ENCODE results near the gene SPP1.

SPP1 gene

DNA sequence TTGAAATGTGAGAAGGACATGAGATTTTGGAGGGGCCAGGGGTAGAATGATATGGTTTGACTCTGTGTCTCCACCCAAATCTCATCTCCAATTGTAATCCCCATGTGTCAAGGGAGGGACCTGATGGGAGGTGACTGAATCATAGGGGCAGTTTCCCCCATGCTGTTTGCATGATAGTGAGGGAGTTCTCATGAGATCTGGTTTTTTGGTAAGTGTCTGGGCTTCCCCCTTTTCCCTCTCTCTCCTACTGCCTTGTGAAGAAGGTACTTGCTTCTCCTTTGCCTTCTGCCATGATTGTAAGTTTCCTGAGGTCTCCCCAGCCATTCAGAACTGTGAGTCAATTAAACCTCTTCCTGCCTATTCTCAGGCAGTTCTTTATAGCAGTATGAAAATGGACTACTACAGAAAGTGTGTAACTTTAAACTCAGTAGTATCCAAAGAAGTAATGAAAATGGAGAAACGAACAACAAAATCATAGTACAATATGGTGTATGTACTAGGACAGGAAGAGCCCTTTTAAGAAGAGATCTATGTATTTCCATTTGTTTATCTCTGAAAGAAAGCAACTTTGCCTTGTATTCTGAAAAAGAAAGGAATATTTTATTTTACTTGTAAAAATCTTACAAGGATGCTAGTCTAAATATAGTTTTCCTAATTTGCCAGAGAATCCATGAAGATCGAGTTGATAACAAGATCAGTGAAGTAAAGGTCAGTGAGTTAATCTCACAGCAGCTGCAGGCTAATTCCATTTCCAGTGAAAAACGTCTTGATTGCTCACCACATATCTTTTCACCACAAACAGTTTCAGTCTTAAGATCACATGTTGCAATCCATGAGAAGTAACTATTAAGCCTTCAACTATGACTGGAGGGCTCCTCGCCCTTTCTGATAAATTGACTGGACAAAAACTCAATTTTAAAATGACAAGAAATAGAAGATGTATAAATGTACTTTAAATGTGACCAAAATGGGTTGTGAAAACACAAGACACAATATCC is 52.4 kb downstream of the SPP1 start:
- no peak for DNase-seq

DNA sequence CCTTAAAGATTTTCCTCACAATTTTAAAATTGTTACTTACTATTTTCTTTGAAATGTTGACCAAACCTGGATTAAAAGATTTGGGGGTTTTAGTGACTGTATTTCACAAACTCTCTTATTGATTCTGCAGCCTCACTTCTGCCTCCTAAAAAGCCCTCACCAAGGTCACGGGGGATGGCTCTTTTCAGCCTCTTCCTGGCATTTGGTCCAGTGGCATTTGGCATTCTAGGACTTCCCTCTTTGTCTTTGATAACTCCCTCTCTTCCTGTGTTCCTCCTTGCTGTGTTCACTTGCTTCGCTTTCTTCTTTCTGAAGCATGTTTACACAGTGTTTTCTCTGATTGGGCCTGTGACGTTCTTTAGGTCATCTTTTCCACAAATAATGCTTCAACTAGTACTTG is 53.4 kb downstream of the SPP1 start:
- no peak for DNase-seq

DNA sequence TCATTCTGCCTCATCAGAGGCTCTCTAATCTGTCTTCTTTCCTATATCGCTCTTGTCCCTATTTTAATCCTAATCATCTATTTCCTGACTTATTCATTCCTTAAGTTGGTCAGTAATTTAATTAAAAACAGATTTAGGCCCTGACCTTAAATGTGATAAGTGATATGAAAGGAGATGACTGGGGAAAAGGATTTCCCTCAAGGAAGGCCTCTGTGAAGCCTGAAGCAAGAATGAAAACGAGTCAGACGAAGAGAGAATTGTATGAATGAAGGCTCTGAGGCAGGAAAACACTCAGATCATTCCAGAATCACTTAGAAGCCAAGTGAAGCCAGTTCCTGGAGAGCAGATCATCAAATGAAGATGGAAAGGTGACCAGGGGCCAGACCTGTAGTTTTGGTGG is 54.0 kb downstream of the SPP1 start:
- no peak for DNase-seq

- DNase-seq, result no peak
Observed at GRCh38 chr4:88030565-88031310, 55.2 kb downstream of the SPP1 start.
